ENCODE measurements around the gene USP25. TPM values are rescaled to one million over a fixed set of nuclear protein-coding genes. Genes with fewer than 3 reads are reported as not detected.

USP25 gene
- total RNA-seq, 6 donors from 2014 or later: 44.1 to 120 (median 61.5) TPM

GRCh38 chr21:15841856-15842564 is 112.2 kb downstream of the USP25 start:
- H3K27me3 ChIP-seq: no peaks in the 10 kb centered on the region
- ATAC-seq (ENCODE audit: low FRiP score in 2 of 2): no peak
- H3K9me3 ChIP-seq: no peaks in the 10 kb centered on the region
- TF ChIP-seq POLR2AphosphoS5 (IDR thresholded peaks at IDR 0.05) (no peak), POLR2A (IDR thresholded peaks at IDR 0.05) (no peak), EP300 (IDR thresholded peaks at IDR 0.05) (no peak)
- peaks cover 0 to 17% (median 0%) of the 10 kb centered on the region in 4 donors for H3K36me3 ChIP-seq
- 66 to 67% methylated on average over 3 of the region's 3 CpGs for WGBS, 2 donors
- peaks cover 6 to 16% (median 9%) of the 10 kb centered on the region in 4 donors for H3K4me1 ChIP-seq
- no peak overlapping the region for H3K27ac ChIP-seq
- no peak for DNase-seq
- no peak overlapping the region for H3K4me3 ChIP-seq

DNA sequence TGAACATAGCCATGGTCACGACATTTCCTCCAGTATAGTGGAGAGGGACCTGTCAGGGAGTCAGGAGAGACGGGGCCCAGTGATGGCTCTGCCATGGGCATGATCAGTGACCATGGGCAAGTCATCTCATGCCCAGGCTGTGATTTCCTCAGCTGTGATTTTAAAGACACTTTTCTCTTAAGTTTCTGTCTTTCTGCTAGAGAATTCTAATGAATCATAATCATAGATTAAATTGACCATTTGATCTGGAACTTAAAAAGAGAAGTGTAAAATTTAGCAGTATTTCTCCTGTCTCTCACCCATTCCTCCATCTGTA is 112.7 kb downstream of the USP25 start:
- Histone ChIP-seq H3K4me1 (peaks cover 3 to 13% (median 7%) of the 10 kb centered on the region in 4 donors), H3K4me3 (no peak overlapping the region), H3K36me3 (peaks cover 0 to 17% (median 0%) of the 10 kb centered on the region in 4 donors), H3K27me3 (no peaks in the 10 kb centered on the region), H3K9me3 (no peaks in the 10 kb centered on the region), H3K27ac (no peak overlapping the region)
- DNase-seq (no peak), ATAC-seq (ENCODE audit: low FRiP score in 2 of 2) (no peak)
- WGBS, 2 donors: 92 to 95% methylated on average over 2 of the region's 2 CpGs
- no peak for TF ChIP-seq POLR2AphosphoS5 (IDR thresholded peaks at IDR 0.05)
- TF ChIP-seq EP300 (IDR thresholded peaks at IDR 0.05): no peak
- no peak for TF ChIP-seq POLR2A (IDR thresholded peaks at IDR 0.05)
- TF ChIP-seq, protein P1, sequence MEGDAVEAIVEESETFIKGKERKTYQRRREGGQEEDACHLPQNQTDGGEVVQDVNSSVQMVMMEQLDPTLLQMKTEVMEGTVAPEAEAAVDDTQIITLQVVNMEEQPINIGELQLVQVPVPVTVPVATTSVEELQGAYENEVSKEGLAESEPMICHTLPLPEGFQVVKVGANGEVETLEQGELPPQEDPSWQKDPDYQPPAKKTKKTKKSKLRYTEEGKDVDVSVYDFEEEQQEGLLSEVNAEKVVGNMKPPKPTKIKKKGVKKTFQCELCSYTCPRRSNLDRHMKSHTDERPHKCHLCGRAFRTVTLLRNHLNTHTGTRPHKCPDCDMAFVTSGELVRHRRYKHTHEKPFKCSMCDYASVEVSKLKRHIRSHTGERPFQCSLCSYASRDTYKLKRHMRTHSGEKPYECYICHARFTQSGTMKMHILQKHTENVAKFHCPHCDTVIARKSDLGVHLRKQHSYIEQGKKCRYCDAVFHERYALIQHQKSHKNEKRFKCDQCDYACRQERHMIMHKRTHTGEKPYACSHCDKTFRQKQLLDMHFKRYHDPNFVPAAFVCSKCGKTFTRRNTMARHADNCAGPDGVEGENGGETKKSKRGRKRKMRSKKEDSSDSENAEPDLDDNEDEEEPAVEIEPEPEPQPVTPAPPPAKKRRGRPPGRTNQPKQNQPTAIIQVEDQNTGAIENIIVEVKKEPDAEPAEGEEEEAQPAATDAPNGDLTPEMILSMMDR (IDR thresholded peaks at IDR 0.05): no peak

- no peak for TF ChIP-seq POLR2A (IDR thresholded peaks at IDR 0.05)
- no peak for TF ChIP-seq POLR2AphosphoS5 (IDR thresholded peaks at IDR 0.05)
- no peak for TF ChIP-seq EP300 (IDR thresholded peaks at IDR 0.05)
- TF ChIP-seq, protein P1 (IDR thresholded peaks at IDR 0.05): no peak
- DNase-seq: no peak
- Histone ChIP-seq H3K27ac (no peak overlapping the region), H3K36me3 (peaks cover 0 to 17% (median 0%) of the 10 kb centered on the region in 4 donors), H3K4me3 (no peak overlapping the region), H3K4me1 (peaks cover 0 to 6% (median 1%) of the 10 kb centered on the region in 4 donors), H3K27me3 (no peaks in the 10 kb centered on the region), H3K9me3 (no peaks in the 10 kb centered on the region)
- WGBS, 2 donors: 100% methylated on average over 1 of the region's 1 CpG
- no peak for ATAC-seq (ENCODE audit: low FRiP score in 2 of 2)
Observed at GRCh38 chr21:15843766-15844165, 114.0 kb downstream of the USP25 start.

DNA sequence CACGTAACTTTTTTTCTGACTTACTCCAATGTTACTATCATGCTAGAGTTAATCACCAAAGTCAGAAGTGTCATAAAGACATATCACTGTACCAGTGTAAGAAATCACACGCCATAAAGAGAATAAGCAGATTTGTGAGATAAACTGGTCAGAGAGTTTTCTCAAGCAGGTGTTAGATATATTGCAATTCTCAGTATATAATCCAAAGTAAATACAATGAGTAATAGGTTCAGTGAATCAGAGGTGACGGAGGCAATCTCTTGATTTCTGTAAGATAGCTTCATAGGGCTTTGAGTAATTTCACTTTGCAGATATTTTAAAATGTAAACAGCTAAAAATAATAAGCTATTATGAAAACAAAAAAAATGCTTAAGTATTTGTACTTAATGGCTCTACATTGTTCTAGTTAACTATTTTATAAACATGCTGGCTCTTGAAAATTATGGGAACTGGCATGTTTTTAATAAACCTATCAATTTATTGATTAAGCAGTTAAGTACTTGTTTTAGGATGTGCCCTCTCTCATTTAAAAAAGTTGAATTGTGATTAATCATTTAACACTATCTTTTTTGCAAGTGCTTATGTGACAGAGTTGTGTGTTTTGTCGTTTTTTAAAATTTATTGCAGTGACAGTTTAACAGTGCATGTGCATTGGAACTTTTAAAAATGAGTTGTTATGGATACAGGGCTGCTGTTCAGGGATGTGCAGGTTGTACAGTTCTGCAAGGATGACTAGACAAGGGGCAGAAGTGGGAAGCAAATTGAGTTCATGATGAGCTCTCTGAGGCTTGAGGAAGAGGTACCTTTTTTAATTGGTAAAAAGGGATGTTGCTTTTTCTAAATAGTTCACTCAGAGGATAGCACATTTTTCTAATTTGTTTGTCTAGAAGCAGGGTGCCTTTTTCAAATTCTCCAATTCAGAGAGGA is 119.1 kb downstream of the USP25 start:
- no peak for DNase-seq
- ATAC-seq (ENCODE audit: low FRiP score in 2 of 2): no peak

More for the DNA sequence above, 119.1 kb downstream of the USP25 start:
- H3K27me3 ChIP-seq: no peaks in the 10 kb centered on the region
- H3K9me3 ChIP-seq: no peaks in the 10 kb centered on the region
- 72 to 80% methylated on average over 4 of the region's 4 CpGs for WGBS, 2 donors
- H3K4me3 ChIP-seq: no peak overlapping the region
- H3K4me1 ChIP-seq: peaks cover 0 to 3% (median 0%) of the 10 kb centered on the region in 4 donors
- no peak overlapping the region for H3K27ac ChIP-seq
- peaks cover 0 to under 1% (median 0%) of the 10 kb centered on the region in 4 donors for H3K36me3 ChIP-seq
- TF ChIP-seq POLR2A (IDR thresholded peaks at IDR 0.05): no peak
- no peak for TF ChIP-seq EP300 (IDR thresholded peaks at IDR 0.05)
- no peak for TF ChIP-seq POLR2AphosphoS5 (IDR thresholded peaks at IDR 0.05)
- TF ChIP-seq, protein P1 (IDR thresholded peaks at IDR 0.05): no peak
